Measurements from ENCODE around the gene HHATL.

HHATL gene

GRCh38 chr3:42682301-42683070 lies 20.1 kb downstream of the HHATL start:
- peak; percentile 6 for DNase-seq

- DNase-seq = no peak
Measured at GRCh38 chr3:42681361-42682038, 21.1 kb downstream of the HHATL start.

- DNase-seq = no peak
Measured at GRCh38 chr3:42680806-42681205, 21.8 kb downstream of the HHATL start.

GRCh38 chr3:42680271-42680670 lies 22.3 kb downstream of the HHATL start:
- no peak for DNase-seq

GRCh38 chr3:42678447-42678846 lies 24.2 kb downstream of the HHATL start:
- DNase-seq = no peak

- no peak for DNase-seq
Measured at GRCh38 chr3:42675909-42676308, 26.7 kb downstream of the HHATL start.

GRCh38 chr3:42674146-42674545 lies 28.5 kb downstream of the HHATL start:
- DNase-seq = no peak

GRCh38 chr3:42673082-42673481 lies 29.5 kb downstream of the HHATL start:
- DNase-seq = peak; percentile 2

GRCh38 chr3:42672515-42672914 lies 30.1 kb downstream of the HHATL start:
- no peak for DNase-seq

GRCh38 chr3:42670670-42671069 lies 31.9 kb downstream of the HHATL start:
- no peak for DNase-seq

- no peak for DNase-seq
Measured at GRCh38 chr3:42670051-42670576, 32.5 kb downstream of the HHATL start.

GRCh38 chr3:42668793-42669217 lies 33.8 kb downstream of the HHATL start:
- DNase-seq = no peak

GRCh38 chr3:42668413-42668760 lies 34.2 kb downstream of the HHATL start:
- no peak for DNase-seq

- DNase-seq = no peak
Measured at GRCh38 chr3:42667523-42668412, 34.8 kb downstream of the HHATL start.

GRCh38 chr3:42667096-42667522 lies 35.5 kb downstream of the HHATL start:
- DNase-seq = no peak

- no peak for DNase-seq
Measured at GRCh38 chr3:42666577-42666998, 36.0 kb downstream of the HHATL start.

- DNase-seq = no peak
Measured at GRCh38 chr3:42666022-42666421, 36.6 kb downstream of the HHATL start.

- DNase-seq = no peak
Measured at GRCh38 chr3:42665050-42665878, 37.3 kb downstream of the HHATL start.

GRCh38 chr3:42664438-42664803 lies 38.2 kb downstream of the HHATL start:
- no peak for DNase-seq

- DNase-seq = no peak
Measured at GRCh38 chr3:42663581-42664437, 38.8 kb downstream of the HHATL start.

GRCh38 chr3:42662813-42663535 lies 39.6 kb downstream of the HHATL start:
- DNase-seq = no peak
